Stimulated activated CD8-positive, alpha-beta memory T cell treated with anti-CD3 and anti-CD28 coated beads, Interleukin-4, amount 100 ng/mL, for 24 hours (primary cell): Measurements from ENCODE around the gene ZNF687.

ENCODE experiments used
- DNase-seq: peaks from one replicate; pipeline ENCODE4 v3.0.0-alpha.2; 2020; ENCODE audit warnings: low read depth

The ZNF687 gene

DNA sequence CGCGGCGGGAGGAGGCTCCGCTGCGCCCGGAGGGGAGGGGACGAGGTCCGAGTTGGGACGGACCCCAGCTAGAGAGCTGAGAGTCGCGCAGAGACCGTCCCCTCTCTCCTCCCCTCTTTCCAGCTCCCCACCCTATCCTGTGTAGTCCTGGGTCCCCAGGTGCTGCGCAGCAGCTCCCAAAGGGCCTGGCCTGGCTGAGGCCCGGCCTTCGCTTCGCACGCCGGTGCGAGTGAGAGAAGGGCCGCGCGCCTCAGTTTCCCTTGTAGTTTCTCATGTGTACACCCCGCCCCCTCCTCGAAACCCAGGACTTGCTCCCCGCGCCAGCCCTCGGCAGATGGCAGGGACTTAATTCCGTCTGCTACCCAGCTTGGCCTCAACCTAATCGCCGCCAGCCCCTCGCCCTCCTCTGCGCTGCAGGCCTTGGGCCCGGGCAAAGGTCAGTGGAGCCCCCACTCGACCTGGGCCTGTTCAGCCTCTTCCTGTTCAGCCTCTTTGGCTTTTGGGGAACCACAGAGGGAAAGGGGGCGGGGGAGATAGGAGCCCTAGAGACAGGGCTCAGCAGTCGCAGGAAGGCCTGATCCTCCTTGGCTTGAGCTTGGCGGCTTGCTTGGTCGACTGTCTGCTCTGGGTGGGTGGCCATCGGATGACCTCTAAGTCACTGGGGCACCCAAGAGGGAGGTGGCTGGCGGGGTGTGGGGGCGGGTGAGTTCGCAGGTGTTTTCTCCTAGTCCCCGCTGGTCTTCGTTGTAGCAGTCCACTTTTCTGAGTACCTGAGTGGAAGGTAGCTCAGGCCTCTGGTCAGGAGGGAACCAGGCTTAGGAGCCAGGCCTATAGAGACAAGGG, 1.0 kb downstream of the ZNF687 start:
- no peak for DNase-seq

DNA sequence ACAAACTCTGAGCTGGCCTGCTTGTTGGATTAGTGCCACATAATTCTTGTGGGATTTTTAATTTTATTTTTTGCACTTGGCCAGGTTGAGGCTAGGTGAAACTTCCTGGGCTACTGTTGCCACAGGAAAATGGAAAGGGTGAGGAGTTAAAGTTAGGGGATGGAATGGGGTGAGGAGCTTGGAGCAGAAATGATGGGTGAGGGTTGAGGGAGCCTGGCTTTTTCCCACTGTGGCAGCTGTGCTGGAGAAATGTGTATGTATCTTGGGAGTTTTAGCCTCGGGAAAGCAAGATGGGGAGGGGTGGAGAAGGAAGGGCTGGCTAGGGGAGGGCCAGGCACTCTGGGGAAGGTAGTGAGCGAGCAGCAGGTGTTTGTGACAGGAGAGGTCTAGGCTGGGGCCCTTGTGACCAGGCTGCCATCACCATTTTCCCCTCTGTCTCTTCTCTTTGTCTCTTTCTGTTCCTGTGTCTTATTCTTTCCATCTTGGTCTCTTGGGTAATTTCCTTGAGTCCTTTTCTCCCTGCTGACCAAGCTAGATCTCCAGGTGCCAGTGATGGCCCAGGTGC, 2.0 kb downstream of the ZNF687 start:
- DNase-seq: no peak

DNA sequence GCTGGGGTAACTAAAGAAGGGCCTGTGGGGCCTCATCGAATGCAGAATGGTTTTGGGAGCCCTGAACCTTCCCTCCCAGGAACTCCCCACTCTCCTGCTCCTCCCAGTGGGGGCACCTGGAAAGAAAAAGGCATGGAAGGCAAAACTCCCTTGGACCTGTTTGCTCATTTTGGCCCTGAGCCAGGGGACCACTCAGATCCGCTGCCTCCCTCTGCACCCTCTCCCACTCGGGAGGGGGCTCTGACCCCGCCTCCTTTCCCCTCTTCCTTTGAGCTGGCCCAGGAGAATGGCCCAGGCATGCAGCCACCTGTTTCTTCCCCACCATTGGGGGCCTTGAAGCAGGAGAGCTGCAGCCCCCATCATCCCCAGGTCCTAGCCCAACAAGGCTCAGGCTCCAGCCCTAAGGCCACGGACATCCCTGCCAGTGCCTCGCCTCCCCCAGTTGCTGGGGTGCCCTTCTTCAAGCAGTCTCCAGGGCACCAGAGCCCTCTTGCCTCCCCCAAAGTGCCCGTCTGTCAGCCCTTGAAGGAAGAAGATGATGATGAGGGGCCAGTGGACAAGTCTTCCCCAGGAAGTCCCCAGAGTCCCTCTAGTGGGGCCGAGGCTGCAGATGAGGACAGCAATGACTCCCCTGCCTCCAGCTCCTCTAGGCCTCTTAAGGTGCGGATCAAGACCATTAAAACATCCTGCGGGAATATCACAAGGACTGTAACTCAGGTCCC, 4.7 kb downstream of the ZNF687 start:
- no peak for DNase-seq

DNA sequence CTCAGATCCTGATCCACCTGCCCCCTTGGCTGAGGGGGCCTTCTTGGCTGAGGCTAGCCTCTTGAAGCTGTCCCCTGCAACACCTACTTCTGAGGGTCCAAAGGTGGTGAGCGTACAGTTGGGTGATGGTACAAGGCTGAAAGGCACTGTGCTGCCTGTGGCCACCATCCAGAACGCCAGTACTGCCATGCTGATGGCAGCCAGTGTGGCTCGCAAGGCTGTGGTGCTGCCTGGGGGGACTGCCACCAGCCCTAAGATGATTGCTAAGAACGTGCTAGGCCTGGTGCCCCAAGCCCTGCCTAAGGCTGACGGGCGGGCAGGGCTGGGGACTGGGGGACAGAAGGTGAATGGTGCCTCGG, 5.2 kb downstream of the ZNF687 start:
- no peak for DNase-seq

DNA sequence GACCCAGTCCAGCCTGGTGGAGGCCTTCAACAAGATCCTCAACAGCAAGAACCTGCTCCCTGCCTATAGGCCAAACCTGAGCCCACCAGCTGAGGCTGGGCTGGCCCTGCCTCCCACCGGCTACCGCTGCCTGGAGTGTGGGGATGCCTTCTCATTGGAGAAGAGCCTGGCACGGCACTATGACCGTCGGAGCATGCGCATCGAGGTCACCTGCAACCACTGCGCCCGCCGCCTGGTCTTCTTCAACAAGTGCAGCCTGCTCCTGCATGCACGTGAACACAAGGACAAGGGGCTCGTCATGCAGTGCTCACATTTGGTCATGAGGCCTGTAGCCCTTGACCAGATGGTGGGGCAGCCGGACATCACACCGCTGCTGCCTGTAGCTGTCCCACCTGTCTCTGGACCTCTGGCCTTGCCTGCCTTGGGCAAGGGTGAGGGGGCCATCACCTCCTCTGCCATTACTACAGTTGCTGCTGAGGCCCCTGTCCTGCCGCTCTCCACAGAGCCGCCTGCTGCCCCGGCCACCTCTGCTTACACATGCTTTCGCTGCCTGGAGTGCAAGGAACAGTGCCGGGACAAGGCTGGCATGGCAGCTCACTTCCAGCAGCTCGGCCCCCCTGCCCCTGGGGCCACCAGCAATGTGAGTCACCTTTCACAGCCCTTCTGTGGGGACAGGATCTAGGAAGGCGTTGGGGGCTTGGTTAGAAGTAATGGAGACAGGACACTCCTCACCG, 5.8 kb downstream of the ZNF687 start:
- no peak for DNase-seq

DNA sequence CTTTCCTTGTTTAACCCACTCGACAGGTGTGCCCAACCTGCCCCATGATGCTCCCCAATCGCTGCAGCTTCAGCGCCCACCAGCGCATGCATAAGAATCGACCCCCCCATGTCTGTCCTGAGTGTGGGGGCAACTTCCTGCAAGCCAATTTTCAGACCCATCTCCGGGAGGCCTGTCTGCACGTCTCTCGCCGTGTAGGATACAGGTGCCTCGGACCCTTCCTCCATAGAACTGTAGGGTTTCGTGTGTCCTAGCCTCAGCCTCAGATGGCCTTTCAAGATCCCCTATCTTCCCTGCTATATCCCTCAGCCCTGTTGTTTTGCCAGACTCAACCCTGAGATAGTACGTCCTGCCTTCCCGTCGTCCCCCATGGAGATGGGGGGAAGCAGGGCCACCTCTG, 6.4 kb downstream of the ZNF687 start:
- DNase-seq: no peak

DNA sequence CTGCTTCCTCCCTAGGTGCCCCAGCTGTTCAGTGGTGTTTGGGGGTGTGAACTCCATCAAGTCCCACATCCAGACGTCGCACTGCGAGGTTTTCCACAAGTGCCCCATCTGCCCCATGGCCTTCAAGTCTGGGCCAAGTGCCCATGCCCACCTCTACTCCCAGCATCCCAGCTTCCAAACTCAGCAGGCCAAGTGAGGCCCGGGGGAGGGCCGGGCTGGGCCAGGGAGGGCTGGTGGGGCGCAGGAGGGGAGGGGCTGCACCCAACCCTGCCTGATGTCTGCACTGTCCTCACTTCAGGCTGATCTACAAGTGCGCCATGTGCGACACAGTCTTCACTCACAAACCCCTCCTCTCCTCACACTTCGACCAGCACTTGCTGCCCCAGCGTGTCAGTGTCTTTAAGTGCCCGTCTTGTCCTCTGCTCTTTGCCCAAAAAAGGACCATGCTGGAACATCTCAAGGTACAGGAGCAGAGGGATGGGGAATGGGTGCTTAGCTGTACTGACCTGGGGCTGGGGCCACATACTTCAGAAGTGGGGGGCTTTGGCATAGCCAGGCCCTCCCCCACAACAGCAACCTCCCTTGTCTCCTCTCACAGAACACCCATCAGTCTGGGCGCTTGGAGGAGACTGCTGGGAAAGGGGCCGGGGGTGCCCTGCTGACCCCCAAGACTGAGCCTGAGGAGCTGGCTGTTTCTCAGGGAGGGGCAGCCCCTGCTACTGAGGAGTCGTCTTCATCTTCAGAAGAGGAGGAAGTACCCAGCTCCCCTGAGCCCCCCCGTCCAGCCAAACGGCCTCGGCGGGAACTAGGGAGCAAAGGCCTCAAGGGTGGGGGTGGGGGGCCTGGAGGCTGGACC, 7.2 kb downstream of the ZNF687 start:
- DNase-seq: no peak

DNA sequence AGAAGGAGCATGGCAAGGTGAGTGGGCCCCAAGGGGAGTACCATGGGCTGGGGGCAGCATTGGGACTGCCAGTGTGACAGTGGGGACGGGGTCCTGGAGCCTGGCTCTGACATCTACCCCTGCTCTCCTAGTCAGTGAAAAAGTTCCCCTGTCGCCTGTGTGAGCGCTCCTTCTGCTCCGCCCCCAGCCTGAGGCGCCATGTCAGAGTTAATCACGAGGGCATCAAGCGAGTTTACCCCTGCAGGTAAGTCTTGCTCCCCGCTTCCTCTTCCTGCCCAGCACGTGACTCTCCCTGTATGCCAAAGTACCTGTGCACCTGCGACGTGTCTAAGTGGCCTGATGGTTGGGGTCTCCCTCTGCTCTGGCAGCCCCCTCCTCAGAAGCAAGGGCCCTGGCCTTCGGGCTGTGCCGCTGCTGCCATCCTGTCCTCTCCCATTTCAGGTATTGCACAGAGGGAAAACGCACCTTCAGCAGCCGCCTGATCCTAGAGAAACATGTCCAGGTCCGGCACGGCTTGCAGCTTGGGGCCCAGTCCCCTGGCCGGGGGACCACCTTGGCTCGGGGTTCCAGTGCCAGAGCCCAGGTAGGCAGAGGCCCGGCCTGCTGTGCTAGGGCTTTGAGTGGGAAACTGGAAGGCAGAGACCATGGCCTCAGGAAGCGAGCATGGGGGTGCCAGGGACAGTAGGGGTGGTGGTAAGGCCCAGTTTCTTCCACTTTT, 8.1 kb downstream of the ZNF687 start:
- no peak for DNase-seq

DNA sequence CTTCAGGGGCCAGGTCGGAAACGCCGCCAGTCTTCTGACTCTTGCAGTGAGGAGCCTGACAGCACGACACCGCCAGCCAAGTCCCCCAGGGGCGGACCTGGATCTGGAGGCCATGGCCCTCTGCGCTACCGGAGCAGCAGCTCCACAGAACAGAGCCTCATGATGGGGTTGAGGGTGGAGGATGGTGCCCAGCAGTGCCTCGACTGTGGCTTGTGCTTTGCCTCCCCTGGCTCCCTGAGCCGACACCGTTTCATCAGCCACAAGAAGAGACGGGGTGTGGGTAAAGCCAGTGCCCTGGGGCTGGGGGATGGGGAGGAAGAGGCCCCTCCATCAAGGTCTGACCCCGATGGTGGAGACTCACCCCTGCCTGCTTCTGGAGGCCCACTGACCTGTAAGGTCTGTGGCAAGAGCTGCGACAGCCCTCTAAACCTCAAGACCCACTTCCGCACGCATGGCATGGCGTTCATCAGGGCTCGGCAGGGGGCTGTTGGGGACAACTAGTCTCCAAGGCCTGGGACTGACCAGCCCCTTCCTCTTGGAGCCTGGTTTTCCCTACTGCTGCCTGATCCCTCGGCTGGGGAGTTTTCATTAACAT, 8.7 kb downstream of the ZNF687 start:
- DNase-seq: no peak

DNA sequence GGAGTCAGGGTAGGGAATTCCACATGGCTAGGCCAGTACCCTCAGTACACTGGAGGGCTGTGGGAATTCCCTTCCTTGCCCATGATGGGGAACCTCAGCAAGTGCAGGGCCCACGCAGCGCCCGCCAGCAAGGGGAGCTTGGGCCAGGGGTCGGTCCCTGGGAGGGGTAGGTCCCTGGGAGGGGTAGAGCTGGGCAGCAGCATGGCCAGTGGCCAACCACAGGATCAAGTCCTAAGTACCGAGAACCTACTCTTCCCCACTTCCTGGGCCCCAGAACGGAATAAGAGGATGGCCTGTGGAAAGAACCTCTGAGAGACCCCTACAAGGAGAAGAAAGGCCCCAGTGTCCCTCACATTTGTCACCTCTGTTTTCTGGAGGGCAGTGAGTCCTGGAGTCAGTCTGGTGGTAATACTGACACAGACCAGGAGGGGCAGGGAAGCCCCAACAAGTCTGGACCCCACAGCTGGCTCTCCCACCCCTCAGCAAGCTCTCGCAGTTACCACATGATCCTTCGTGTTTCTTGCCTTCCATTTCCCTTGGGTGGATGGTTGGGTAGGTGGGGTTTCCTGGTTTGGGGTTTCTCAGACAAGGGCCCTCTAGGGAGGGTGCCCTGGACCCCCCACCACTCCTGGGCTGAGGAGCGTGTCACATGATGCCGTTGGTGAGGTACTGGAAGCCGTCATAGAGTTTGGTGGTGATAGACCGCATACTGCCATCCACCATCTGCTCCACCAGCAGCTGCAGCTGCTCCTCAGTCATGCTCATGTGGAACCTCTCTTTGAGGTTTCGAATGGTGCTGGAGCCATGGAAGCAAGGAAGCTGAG, 10.3 kb downstream of the ZNF687 start:
- DNase-seq: no peak

DNA sequence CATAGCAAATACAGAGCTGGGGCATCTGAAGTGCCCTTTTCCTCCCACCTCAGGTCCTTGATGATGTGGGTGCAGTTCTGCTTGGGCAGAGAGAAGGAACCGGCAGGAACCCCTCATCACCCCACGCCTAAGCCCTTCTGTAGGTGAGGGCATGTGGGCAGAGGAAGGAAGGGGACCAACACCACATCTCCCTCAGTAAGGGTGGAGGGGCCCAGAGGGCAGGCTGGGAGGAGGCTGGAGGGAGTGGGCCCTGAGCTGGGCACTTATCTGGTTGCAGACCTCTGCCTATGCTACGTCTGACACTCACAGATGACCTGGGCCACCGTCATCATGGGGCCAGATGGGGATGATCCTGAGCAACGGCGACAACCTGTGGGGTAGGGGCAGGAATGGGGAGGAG, 11.0 kb downstream of the ZNF687 start:
- DNase-seq: no peak

DNA sequence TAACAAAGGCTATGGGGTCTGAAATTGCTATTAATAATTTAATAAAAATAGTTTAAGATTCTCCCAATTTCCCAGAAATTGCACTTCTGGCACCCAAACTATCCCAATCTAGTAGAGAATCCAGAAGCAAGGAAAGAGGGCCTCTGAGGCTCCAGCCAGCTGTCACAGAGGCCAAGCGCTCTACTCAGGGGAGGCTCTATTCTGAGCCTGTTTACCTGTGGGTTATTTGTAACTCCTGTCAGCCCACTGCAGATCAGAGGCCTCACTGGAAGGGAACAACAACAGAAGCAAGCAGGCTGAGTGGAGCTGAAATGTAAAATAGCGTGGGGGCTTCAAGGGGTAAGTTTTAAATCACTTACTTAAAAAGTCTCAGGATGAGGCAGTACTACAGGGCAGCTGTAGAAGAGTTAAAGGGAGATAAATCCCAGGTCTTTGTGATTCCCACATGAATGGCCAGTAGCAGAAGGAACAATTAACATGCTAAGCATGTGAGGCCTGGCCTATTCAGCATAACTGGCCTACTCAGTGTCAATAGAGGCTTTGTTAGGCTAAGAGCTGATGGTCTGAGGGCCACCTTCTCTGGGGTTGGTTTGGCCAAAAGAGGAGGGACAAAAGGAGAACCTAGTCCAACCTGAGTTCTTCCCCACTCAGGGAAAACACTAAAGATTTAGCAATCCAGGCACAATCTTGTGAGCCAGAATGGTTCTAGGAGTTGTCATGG, 12.8 kb downstream of the ZNF687 start:
- DNase-seq: no peak

DNA sequence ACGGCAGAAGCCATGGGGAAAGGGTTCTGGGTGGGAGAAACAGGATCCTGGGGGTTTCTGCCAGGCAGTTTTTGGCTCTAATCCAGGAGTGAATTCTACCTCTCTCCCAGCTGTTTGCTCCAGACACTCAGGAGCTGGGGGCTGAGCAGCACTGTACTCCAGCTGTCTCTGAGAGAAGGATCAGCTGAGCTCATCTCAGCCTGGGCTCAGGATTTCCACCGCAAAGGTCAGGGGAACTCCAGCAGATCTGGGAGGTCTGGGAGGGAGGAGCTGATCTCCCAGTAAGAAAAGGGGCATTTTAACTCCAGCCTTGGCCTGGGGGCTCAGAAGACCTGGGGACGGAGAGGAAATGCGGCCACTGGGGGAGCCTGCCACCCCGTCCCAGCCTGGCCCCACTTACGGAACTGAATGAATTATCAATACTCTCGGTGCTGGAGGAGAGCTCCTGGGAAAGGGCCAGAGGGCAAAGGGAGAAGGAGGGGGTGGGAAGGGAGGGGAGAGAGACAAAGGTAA, 27.8 kb downstream of the ZNF687 start:
- DNase-seq: no peak

DNA sequence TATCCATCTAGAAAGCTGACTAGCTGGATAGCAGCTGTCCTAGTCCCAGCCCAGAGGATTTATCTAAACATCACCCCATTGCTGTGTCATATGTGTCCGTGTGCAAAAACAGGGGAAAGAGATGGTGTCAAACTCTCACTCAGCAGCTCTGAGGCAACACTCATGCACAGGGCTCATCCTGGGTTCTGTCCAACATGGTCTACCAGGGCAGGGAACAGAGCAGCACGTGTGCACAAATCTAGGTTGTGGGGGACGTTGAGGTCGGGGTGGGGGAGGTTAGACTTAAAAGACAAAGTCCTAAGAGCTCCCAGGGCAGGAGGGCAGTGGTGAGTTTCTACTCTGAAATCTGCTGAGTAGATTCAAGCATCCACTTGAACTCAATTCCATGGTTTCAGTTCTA, 28.9 kb downstream of the ZNF687 start:
- DNase-seq: no peak

DNA sequence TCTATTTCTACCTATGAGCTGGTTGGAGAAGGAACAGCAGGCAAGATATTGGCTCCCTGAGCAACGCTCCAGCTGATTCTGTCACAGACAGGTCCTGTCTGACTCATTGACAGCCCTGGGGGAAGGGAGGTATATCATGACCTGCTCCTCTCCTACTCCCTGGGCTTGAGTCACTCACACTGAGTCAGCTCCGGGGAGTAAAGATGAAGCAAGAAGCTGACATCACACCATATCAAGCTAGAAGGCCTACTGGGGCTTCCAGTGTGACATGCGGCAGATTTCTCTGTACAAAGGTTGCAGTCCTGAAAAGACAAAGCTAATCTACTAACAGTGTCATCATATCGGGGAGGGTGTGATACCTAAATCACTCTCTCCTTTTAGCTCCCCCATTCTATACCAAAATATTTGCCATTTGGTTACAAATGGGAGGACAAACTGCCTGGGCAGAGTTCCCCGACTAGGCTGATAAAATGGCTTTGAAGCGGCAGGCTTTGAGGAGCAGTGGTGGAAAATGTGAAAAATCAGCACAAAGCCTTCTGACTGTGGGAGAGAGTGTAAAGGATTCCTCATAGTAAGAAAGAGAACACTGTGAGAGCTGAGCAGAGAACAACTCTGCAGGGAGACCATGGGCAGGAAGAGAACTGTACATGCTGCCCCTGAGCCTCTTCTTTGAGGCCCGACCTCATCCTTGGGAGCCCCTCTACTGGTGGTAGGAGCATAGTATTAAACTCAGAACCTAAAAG, 29.7 kb downstream of the ZNF687 start:
- DNase-seq: peak; percentile 74

DNA sequence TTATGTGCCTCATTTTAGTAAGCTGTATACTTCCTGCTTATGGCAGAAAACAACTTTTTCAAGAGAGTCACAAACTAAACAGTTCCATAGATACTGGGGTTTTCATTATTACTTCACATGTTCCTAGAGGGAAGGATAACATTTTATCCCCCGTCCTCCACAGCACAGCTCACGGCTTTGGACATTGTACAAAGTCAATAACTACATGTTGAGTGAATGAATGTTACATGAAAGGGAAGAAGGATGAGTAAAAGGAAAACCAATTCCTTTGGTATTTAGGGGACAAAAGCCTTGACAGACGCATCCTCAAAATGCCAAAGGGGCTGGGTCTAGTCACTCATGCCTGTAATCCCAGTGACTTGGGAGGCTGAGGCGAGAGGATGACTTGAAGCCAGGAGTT, 30.3 kb downstream of the ZNF687 start:
- DNase-seq: no peak

DNA sequence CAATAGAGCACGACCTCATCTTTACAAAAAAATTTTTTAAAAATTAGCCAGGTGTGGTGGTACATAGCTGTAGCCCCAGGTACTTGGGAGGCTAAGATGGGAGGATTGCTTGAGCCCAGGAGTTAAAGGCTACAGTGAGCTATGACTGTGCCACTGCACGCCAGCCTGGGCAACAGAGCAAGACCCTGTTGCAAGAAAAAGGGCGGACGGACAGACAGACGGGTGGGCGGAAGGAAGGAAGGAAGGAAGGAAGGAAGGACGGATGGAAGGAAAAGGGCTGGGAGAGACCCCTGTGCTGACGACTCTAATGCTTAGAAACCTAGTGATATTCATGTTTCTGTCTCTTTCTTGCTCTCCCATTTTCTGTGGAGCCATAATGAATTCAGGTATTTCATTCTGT, 30.7 kb downstream of the ZNF687 start:
- DNase-seq: no peak

DNA sequence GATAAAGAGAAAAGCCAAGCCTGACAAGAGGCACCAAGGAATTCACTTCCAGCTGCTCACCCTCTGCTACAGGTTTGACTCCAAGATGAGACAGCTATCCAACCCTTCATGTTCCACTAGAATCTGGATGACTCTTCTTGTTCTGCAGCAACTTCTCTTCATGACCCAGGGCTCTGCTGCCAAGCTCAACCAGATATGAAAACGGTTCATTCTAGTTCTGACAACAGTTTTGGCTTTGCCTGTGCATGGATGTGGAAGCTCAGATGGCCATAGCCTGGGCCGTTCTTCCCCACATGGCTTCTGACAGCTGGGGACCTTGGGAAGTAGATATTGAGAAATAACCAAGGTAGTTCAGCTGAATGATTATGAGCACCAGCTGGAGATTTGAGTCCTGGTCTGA, 31.4 kb downstream of the ZNF687 start:
- no peak for DNase-seq
